ENCODE results near the gene BLID. TPM values are rescaled to one million over a fixed set of nuclear protein-coding genes. Genes with fewer than 3 reads are reported as not detected.

BLID gene
- total and polyA plus RNA-seq, 2 of the 8 experiments (the other 6 are each of a cell fraction or from before 2014, with no cell fraction given), result not detected

DNA sequence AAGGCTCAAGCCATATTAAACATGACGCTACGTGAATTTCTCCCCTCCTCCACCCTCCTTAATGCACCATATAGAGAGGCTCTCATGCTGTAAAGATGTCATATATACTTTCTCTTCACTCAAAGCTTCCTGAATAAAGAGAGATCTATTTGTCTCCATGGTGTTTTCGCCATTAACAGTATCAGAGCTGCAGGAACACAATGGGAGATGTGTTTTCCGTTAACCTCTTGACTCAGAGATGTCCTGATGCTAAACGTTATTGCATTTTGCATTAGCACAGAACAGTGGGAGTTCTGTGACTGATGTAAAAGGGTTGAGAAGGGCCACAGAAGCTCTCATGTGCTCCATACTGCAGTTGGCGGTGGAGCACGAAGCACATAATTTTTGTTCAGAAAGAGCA lies 25.7 kb upstream of the BLID start (continued):
- no peak for TF ChIP-seq SIRT6 (IDR thresholded peaks at IDR 0.05; ENCODE audit: low read length)
- TF ChIP-seq GABPA (IDR thresholded peaks at IDR 0.05; ENCODE audit: borderline replicate concordance, insufficient read depth, low read length), result no peak
- no peak for TF ChIP-seq CHD2 (IDR thresholded peaks at IDR 0.05; ENCODE audit: low read length)
- no peak for TF ChIP-seq SAP30 (IDR thresholded peaks at IDR 0.05; ENCODE audit: insufficient read depth, insufficient replicate concordance, low read length)
